GM12878 (cell line): ENCODE measurements around the gene RNASEH2B. TPM values are rescaled to one million over a fixed set of nuclear protein-coding genes. Genes with fewer than 3 reads are reported as not detected.

Experiments used
- ATAC-seq: fragments of 200-7000 bp; cut with Tn5 transposase; 3 replicates; pipeline ENCODE4 v1.9.1; 2020; ENCODE audit warnings: mild to moderate bottlenecking, moderate library complexity
- BruUV-seq: library from RNA; stranded (reverse); fragments of 400-500 nt; replicated peaks from 2 replicates; lab custom pipeline; 2021; lab: Mats Ljungman, UMichigan
- CTCF ChIA-PET: fragments of 300-600 bp; sonication (Branson Sonifier 250); formaldehyde crosslinking; extraction: SDS; loops from one replicate; lab custom pipeline; 2021; ENCODE audit warnings: inconsistent platforms; lab: Yijun Ruan, JAX
- POLR2A ChIA-PET: fragments of 350-600 bp; formaldehyde crosslinking; extraction: SDS; loops from one replicate; lab custom pipeline; 2021; ENCODE audit warnings: inconsistent platforms; lab: Charles Lee
- RAD21 ChIA-PET: fragments of 300-600 bp; sonication (Branson Sonifier 250); formaldehyde crosslinking; loops from one replicate; lab custom pipeline; 2023; ENCODE audit warnings: antibody characterized with exemption; ENCODE audit not compliant: unreplicated experiment; lab: Charles Lee
- SMC1A ChIA-PET: fragments of 300-600 bp; sonication (Branson Sonifier 250); formaldehyde crosslinking; loops from one replicate; lab custom pipeline; 2023; ENCODE audit not compliant: unreplicated experiment, uncharacterized antibody; lab: Charles Lee
- DNase-seq: peaks from one replicate; pipeline ENCODE4 v3.0.0-alpha.2; 2011; ENCODE audit warnings: low read depth, low spot score
- FAIRE-seq: peaks from 3 replicates; lab custom pipeline; 2011; peaks lifted over from hg19 to GRCh38; lab: Jason Lieb, UNC
- H2AFZ ChIP-seq: 2 replicates; pipeline ENCODE4 v1.6.0; 2011; ENCODE audit warnings: low read depth, low read length, control low read depth; ENCODE audit not compliant: control insufficient read depth
- H3K27ac ChIP-seq: 2 replicates; pipeline ENCODE4 v1.5.1; 2011; ENCODE audit warnings: control low read depth; ENCODE audit not compliant: control insufficient read depth, insufficient read depth
- H3K27me3 ChIP-seq, 2 experiments: replicated peaks in 1 of 2; 2 replicates each; pipeline versions ENCODE4 v1.6.0 to v1.6.1; 2011; ENCODE audit warnings: low read length in 1 of 2; ENCODE audit not compliant: control insufficient read depth in 2 of 2, insufficient read depth in 2 of 2
- H3K36me3 ChIP-seq, 2 experiments: 2 replicates each; pipeline ENCODE4 v1.5.1; 2011; ENCODE audit warnings: low read length in 1 of 2; ENCODE audit not compliant: control insufficient read depth in 2 of 2, insufficient read depth in 2 of 2
- H3K4me1 ChIP-seq: 2 replicates; pipeline ENCODE4 v1.6.1; 2011; ENCODE audit warnings: mild to moderate bottlenecking, low read length, moderate library complexity, mixed read lengths; ENCODE audit not compliant: control insufficient read depth, insufficient read depth
- H3K4me2 ChIP-seq: 2 replicates; pipeline ENCODE4 v1.6.0; 2011; ENCODE audit warnings: control low read depth; ENCODE audit not compliant: control insufficient read depth, insufficient read depth
- H3K4me3 ChIP-seq: fragments of 200-600 bp; sonication (generic); 2 replicates; pipeline ENCODE4 v1.5.1; 2016
- H3K79me2 ChIP-seq: 2 replicates; pipeline ENCODE4 v1.6.0; 2011; ENCODE audit warnings: low read length; ENCODE audit not compliant: control insufficient read depth, insufficient read depth
- H3K9ac ChIP-seq: 2 replicates; pipeline ENCODE4 v1.8.0; 2011; ENCODE audit warnings: low read length, control low read depth, mixed read lengths; ENCODE audit not compliant: control insufficient read depth, insufficient read depth
- H3K9me3 ChIP-seq: replicated peaks from 3 replicates; pipeline ENCODE4 v1.5.1; 2011; ENCODE audit warnings: mild to moderate bottlenecking, low read length; ENCODE audit not compliant: control insufficient read depth, insufficient read depth
- H4K20me1 ChIP-seq: 2 replicates; pipeline ENCODE4 v1.6.0; 2011; ENCODE audit not compliant: control insufficient read depth, insufficient read depth
- BACH1 ChIP-seq: fragments of 450-650 bp; IDR thresholded peaks from 2 replicates; pipeline ENCODE4 v1.6.1; 2017; ENCODE audit warnings: mild to moderate bottlenecking, borderline replicate concordance
- BHLHE40 ChIP-seq, 2 experiments: fragments of 450-650 bp in 1 of 2; IDR thresholded peaks; 2 replicates each; pipeline ENCODE4 v1.6.1; 2011 to 2017; ENCODE audit warnings: low read depth in 2 of 2, borderline replicate concordance in 1 of 2, improper control_type of control experiment in 1 of 2, low read length in 1 of 2, mild to moderate bottlenecking in 1 of 2
- CBX3 ChIP-seq: fragments of 200-600 bp; sonication (generic); IDR thresholded peaks from 2 replicates; pipeline ENCODE4 v1.6.1; 2016; ENCODE audit warnings: low read depth, borderline replicate concordance
- DPF2 ChIP-seq: fragments of 450-650 bp; IDR thresholded peaks from 2 replicates; pipeline ENCODE4 v1.6.1; 2017; ENCODE audit warnings: mild to moderate bottlenecking
- HDGF ChIP-seq: fragments of 450-650 bp; IDR thresholded peaks from 2 replicates; pipeline ENCODE4 v1.6.1; 2016; ENCODE audit warnings: antibody characterized with exemption
- MEF2A ChIP-seq: IDR thresholded peaks from 2 replicates; pipeline ENCODE4 v1.6.1; 2011; ENCODE audit warnings: low read depth, mild to moderate bottlenecking, low read length, moderate library complexity; ENCODE audit not compliant: insufficient read depth
- MTA2 ChIP-seq: fragments of 450-650 bp; IDR thresholded peaks from 2 replicates; pipeline ENCODE4 v1.6.1; 2016; ENCODE audit warnings: low read depth, mild to moderate bottlenecking, moderate library complexity
- NR2F1 ChIP-seq: fragments of 450-650 bp; conservative IDR thresholded peaks from 2 replicates; pipeline ENCODE4 v1.6.1; 2017; ENCODE audit warnings: mild to moderate bottlenecking
- POLR2AphosphoS2 ChIP-seq: IDR thresholded peaks from 2 replicates; pipeline ENCODE4 v1.6.1; 2011; ENCODE audit warnings: low read depth, mild to moderate bottlenecking, low read length, improper control_type of control experiment, moderate library complexity
- RB1 ChIP-seq: fragments of 450-650 bp; formaldehyde crosslinking; IDR thresholded peaks from 2 replicates; pipeline ENCODE4 v1.6.1; 2017; ENCODE audit warnings: mild to moderate bottlenecking, borderline replicate concordance
- ZNF24 ChIP-seq: fragments of 450-650 bp; IDR thresholded peaks from 2 replicates; pipeline ENCODE4 v1.6.1; 2017; ENCODE audit warnings: antibody characterized with exemption, mild to moderate bottlenecking
- WGBS: methylation state at CpG from one replicate; pipeline ENCODE4 v1.1.6; 2016; ENCODE audit warnings: low lambda C conversion rate; ENCODE audit not compliant: insufficient replicate concordance, insufficient coverage; ENCODE audit errors: missing lambda C conversion rate; 5-methylcytosine and 5-hydroxymethylcytosine counted together
- in situ Hi-C: fragments of 300-500 bp; cut with MboI; formaldehyde crosslinking; loops from 9 replicates; pipeline ENCODE4 v1.14.3; 2018; ENCODE audit warnings: mixed read lengths
- intact Hi-C: fragments of 100-400 bp; cut with micrococcal nuclease; formaldehyde crosslinking; loops from one replicate; pipeline ENCODE4 v1.14.2; 2022; ENCODE audit not compliant: unreplicated experiment
- polyA plus RNA-seq, 11 experiments: library from polyadenylated mRNA; depleted of rRNA in 4 of 11; unstranded in 6 of 11; stranded (reverse) in 5 of 11; fragments of >200 nt; fragmentation: Nextera tagmentation in 4 of 11; fragmentation: Illumina TruSeq in 1 of 11; extraction: Ambion mirVana in 4 of 11; extraction: Trizol in 1 of 11; gene quantifications; 1 replicate in 1 of 11; 2 replicates in 10 of 11; pipeline versions ENCODE4 v1.2.1 to v1.2.3, GENCODE V29; 2011 to 2016; ENCODE audit warnings: inconsistent platforms in 2 of 11, missing spikeins in 2 of 11, low read depth in 1 of 11
- total RNA-seq, 4 experiments: library from RNA; depleted of rRNA in 3 of 4; stranded (reverse); fragments of >200 nt in 3 of 4; fragmentation: Illumina TruSeq in 1 of 4; extraction: Trizol in 1 of 4; gene quantifications; 2 replicates each; pipeline versions ENCODE4 v1.2.1 to v1.2.3, GENCODE V29; 2013 to 2021
- TF ChIP-seq, protein P1 (sequence below): fragments of 450-650 bp; IDR thresholded peaks from 2 replicates; pipeline ENCODE4 v1.6.1; 2017; ENCODE audit warnings: mild to moderate bottlenecking, moderate library complexity
- TF ChIP-seq, protein P2 (sequence below): fragments of 150-350 bp; IDR thresholded peaks from 2 replicates; pipeline ENCODE4 v1.6.1; 2014; ENCODE audit warnings: mild to moderate bottlenecking, low read depth, low read length

Gene RNASEH2B
- total and polyA plus RNA-seq, 10 of the 15 experiments (the other 5 are each of a cell fraction or from before 2014, with no cell fraction given) = 64.9 to 148 (median 97.3) TPM

DNA sequence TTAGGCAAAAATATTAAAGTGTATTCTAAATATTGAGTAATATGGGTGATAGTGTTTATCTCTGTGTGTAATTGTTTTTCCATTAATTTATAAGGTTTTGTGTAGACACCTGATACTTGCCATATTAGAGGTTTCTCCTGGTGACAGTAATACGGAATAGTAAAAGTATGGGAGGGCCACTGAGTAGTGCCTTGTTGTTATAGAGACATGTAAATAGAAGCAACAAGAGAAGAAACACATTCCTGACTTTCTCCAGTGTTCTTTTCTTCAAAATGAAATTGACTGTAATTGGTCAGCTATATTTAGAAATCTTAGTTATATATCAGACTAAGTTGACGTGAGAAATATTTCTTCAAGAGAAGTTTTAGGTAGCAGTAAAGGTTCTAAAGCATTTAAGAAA lies 18.5 kb downstream of the RNASEH2B start:
- TF ChIP-seq CBX3 (no peak), NR2F1 (no peak), BACH1 (no peak), MEF2A (no peak), DPF2 (no peak), BHLHE40 (IDR thresholded peaks at IDR 0.05; ENCODE audit: borderline replicate concordance in 1 of 2, low read depth in 2 of 2, low read length in 1 of 2) (no peak), POLR2AphosphoS2 (no peak), HDGF (no peak), MTA2 (no peak), RB1 (no peak), ZNF24 (no peak)
- TF ChIP-seq, protein P1, sequence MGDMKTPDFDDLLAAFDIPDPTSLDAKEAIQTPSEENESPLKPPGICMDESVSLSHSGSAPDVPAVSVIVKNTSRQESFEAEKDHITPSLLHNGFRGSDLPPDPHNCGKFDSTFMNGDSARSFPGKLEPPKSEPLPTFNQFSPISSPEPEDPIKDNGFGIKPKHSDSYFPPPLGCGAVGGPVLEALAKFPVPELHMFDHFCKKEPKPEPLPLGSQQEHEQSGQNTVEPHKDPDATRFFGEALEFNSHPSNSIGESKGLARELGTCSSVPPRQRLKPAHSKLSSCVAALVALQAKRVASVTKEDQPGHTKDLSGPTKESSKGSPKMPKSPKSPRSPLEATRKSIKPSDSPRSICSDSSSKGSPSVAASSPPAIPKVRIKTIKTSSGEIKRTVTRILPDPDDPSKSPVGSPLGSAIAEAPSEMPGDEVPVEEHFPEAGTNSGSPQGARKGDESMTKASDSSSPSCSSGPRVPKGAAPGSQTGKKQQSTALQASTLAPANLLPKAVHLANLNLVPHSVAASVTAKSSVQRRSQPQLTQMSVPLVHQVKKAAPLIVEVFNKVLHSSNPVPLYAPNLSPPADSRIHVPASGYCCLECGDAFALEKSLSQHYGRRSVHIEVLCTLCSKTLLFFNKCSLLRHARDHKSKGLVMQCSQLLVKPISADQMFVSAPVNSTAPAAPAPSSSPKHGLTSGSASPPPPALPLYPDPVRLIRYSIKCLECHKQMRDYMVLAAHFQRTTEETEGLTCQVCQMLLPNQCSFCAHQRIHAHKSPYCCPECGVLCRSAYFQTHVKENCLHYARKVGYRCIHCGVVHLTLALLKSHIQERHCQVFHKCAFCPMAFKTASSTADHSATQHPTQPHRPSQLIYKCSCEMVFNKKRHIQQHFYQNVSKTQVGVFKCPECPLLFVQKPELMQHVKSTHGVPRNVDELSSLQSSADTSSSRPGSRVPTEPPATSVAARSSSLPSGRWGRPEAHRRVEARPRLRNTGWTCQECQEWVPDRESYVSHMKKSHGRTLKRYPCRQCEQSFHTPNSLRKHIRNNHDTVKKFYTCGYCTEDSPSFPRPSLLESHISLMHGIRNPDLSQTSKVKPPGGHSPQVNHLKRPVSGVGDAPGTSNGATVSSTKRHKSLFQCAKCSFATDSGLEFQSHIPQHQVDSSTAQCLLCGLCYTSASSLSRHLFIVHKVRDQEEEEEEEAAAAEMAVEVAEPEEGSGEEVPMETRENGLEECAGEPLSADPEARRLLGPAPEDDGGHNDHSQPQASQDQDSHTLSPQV = no peak
- TF ChIP-seq, protein P2, sequence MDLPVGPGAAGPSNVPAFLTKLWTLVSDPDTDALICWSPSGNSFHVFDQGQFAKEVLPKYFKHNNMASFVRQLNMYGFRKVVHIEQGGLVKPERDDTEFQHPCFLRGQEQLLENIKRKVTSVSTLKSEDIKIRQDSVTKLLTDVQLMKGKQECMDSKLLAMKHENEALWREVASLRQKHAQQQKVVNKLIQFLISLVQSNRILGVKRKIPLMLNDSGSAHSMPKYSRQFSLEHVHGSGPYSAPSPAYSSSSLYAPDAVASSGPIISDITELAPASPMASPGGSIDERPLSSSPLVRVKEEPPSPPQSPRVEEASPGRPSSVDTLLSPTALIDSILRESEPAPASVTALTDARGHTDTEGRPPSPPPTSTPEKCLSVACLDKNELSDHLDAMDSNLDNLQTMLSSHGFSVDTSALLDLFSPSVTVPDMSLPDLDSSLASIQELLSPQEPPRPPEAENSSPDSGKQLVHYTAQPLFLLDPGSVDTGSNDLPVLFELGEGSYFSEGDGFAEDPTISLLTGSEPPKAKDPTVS = no peak
- ChIA-PET POLR2A (no interaction called here), SMC1A (interaction anchor here (0.6 to 2.1 kb wide), 4 partner anchors 13 to 127 kb away, joined by 3 to 7 read pairs (median 4); no protein-coding TSS in a partner anchor), CTCF (no interaction called here), RAD21 (no interaction called here)
- Histone ChIP-seq H3K4me3 (no peak overlapping the region), H3K36me3 (peaks cover 0 to 5% of the 10 kb centered on the region in 2 experiments; a peak in 1 of 4 replicates), H3K4me2 (no peak overlapping the region), H3K27ac (no peak overlapping the region), H3K9ac (no peak overlapping the region), H3K9me3 (peaks cover 11% of the 10 kb centered on the region), H4K20me1 (no peaks in the 10 kb centered on the region), H3K79me2 (peaks cover 23% of the 10 kb centered on the region), H3K27me3 (no peaks in the 10 kb centered on the region), H2AFZ (no peak overlapping the region), H3K4me1 (peaks cover 3% of the 10 kb centered on the region; the same call in 1 of the 2 replicates)
- in situ Hi-C loops = no loop called here
- DNase-seq (no peak), ATAC-seq (no peak), FAIRE-seq (no peak)
- WGBS = 95% methylated on average over 2 of the region's 2 CpGs
- intact Hi-C loops = no loop called here
- BruUV-seq = no TSS peak
